HL-60 (cell line): ENCODE measurements around the gene SIN3A.

Experiments used
- DNase-seq, 2 experiments: peaks; one replicate each; pipeline ENCODE4 v3.0.0-alpha.2; 2010 to 2020; ENCODE audit warnings: low read depth in 1 of 2, low spot score in 1 of 2
- H3K27ac ChIP-seq: fragments of 250-450 bp; sonication (Bioruptor Pico); replicated peaks from 2 replicates; pipeline ENCODE4 v1.5.1; 2020; ENCODE audit warnings: mild to moderate bottlenecking, moderate library complexity
- H3K27me3 ChIP-seq: fragments of 250-450 bp; sonication (Bioruptor Pico); 2 replicates; pipeline ENCODE4 v1.5.1; 2021; ENCODE audit warnings: mild to moderate bottlenecking, moderate library complexity; ENCODE audit not compliant: insufficient read depth, poor library complexity, severe bottlenecking
- H3K4me3 ChIP-seq: replicated peaks from 2 replicates; pipeline ENCODE4 v1.5.1; 2011; ENCODE audit warnings: mild to moderate bottlenecking, control low read depth, low read length; ENCODE audit not compliant: insufficient read depth
- CTCF ChIP-seq: IDR thresholded peaks from one replicate; pipeline ENCODE4 v1.5.1; 2011; ENCODE audit warnings: low read length, control low read depth, inconsistent platforms; ENCODE audit not compliant: insufficient read depth
- GABPA ChIP-seq: IDR thresholded peaks from 2 replicates; pipeline ENCODE4 v1.6.1; 2012; ENCODE audit warnings: low read depth
- POLR2AphosphoS5 ChIP-seq: IDR thresholded peaks from 2 replicates; pipeline ENCODE4 v1.6.1; 2012; ENCODE audit warnings: low read depth
- SPI1 ChIP-seq: IDR thresholded peaks from 2 replicates; pipeline ENCODE4 v1.6.1; 2012; ENCODE audit warnings: low read depth, mild to moderate bottlenecking, borderline replicate concordance
- TF ChIP-seq, protein P1 (sequence below): IDR thresholded peaks from 2 replicates; pipeline ENCODE4 v1.6.1; 2012; ENCODE audit warnings: low read depth; ENCODE audit not compliant: insufficient replicate concordance

SIN3A gene

GRCh38 chr15:75416584-75416983, 34.9 kb downstream of the SIN3A start:
- Histone ChIP-seq H3K4me3 (no peak overlapping the region), H3K27ac (no peak overlapping the region), H3K27me3 (no peaks in the 10 kb centered on the region)
- no peak for TF ChIP-seq SPI1
- TF ChIP-seq CTCF, result no peak
- TF ChIP-seq, protein P1, sequence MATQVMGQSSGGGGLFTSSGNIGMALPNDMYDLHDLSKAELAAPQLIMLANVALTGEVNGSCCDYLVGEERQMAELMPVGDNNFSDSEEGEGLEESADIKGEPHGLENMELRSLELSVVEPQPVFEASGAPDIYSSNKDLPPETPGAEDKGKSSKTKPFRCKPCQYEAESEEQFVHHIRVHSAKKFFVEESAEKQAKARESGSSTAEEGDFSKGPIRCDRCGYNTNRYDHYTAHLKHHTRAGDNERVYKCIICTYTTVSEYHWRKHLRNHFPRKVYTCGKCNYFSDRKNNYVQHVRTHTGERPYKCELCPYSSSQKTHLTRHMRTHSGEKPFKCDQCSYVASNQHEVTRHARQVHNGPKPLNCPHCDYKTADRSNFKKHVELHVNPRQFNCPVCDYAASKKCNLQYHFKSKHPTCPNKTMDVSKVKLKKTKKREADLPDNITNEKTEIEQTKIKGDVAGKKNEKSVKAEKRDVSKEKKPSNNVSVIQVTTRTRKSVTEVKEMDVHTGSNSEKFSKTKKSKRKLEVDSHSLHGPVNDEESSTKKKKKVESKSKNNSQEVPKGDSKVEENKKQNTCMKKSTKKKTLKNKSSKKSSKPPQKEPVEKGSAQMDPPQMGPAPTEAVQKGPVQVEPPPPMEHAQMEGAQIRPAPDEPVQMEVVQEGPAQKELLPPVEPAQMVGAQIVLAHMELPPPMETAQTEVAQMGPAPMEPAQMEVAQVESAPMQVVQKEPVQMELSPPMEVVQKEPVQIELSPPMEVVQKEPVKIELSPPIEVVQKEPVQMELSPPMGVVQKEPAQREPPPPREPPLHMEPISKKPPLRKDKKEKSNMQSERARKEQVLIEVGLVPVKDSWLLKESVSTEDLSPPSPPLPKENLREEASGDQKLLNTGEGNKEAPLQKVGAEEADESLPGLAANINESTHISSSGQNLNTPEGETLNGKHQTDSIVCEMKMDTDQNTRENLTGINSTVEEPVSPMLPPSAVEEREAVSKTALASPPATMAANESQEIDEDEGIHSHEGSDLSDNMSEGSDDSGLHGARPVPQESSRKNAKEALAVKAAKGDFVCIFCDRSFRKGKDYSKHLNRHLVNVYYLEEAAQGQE, result no peak
- no peak for DNase-seq

DNA sequence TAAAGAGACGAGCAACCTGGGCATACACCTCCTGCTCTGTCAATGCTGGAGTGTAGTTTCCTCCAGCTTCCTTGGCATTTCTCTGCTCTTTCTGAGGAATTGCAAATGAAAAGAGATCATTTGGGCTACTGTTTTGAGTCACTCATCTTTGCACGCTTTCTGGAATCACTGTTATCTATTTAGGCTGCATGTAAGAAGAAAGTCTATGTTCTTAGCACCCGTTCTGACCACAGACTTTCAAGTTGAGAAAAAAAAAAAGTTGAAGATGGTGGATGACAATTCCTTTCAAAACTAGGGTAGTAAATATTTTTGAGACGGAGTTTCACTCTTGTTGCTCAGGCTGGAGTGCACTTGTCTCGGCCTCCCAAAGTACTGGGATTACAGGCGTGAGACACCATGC, 41.3 kb downstream of the SIN3A start:
- DNase-seq, result no peak
- no peak for TF ChIP-seq GABPA
- TF ChIP-seq SPI1, result no peak
- no peak for TF ChIP-seq POLR2AphosphoS5
- TF ChIP-seq, protein P1, result no peak
- TF ChIP-seq CTCF, result no peak
- H3K4me3 ChIP-seq, result no peak overlapping the region
- H3K27ac ChIP-seq, result no peak overlapping the region
- no peaks in the 10 kb centered on the region for H3K27me3 ChIP-seq

DNA sequence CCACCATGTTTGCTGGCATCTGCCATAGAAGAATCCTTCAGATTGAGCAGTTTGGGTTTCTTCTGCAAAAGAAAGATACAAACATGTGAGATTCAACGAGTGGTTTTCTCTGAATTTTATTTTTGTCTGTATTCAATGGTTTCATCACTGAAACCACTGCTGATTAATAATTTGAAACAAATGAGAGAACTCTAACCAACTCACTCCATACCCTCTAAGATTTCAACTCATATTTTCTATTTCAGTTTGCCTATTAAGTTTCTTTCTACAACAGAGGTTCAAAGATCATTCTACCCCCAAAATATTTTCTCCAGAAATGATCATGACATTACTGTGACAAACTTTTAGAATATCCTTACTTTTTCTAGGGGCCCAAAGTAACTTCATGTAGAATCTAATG, 44.4 kb downstream of the SIN3A start:
- no peak for DNase-seq
- TF ChIP-seq, protein P1, result no peak
- TF ChIP-seq CTCF (no peak), GABPA (no peak), SPI1 (no peak), POLR2AphosphoS5 (no peak)
- no peak overlapping the region for H3K4me3 ChIP-seq
- no peaks in the 10 kb centered on the region for H3K27me3 ChIP-seq
- H3K27ac ChIP-seq, result no peak overlapping the region
